Liver (tissue), 9 donors: Measurements from ENCODE around the gene SLC51B. TPM values are rescaled to one million over a fixed set of nuclear protein-coding genes. Genes with fewer than 3 reads are reported as not detected.

Experiments
- DNase-seq: peaks from one replicate; pipeline ENCODE4 v3.0.0-alpha.2; 2017; ENCODE audit warnings: low spot score
- H3K27ac ChIP-seq, 2 donors: one replicate each; pipeline ENCODE4 v1.7.0; 2013; ENCODE audit warnings: inconsistent platforms in 2 of 2, low read length in 2 of 2, control low read depth in 1 of 2, low read depth in 1 of 2, mild to moderate bottlenecking in 1 of 2
- H3K27me3 ChIP-seq, 4 donors: one replicate each; pipeline versions ENCODE4 v1.6.1 to v1.7.0; 2013; ENCODE audit warnings: low read length in 3 of 4, inconsistent platforms in 1 of 4, mild to moderate bottlenecking in 1 of 4, moderate library complexity in 1 of 4; ENCODE audit not compliant: control insufficient read depth in 4 of 4, insufficient read depth in 4 of 4
- H3K36me3 ChIP-seq, 4 donors: one replicate each; pipeline versions ENCODE4 v1.6.1 to v1.7.0; 2013; ENCODE audit warnings: low read length in 3 of 4, mild to moderate bottlenecking in 3 of 4, low read depth in 1 of 4, moderate library complexity in 1 of 4; ENCODE audit not compliant: control insufficient read depth in 4 of 4, insufficient read depth in 3 of 4
- H3K4me1 ChIP-seq, 4 donors: one replicate each; pipeline versions ENCODE4 v1.6.1 to v1.7.0; 2013; ENCODE audit warnings: low read length in 3 of 4, mild to moderate bottlenecking in 3 of 4, moderate library complexity in 1 of 4; ENCODE audit not compliant: control insufficient read depth in 4 of 4, insufficient read depth in 4 of 4
- H3K4me3 ChIP-seq, 3 donors: one replicate each; pipeline versions ENCODE4 v1.6.1 to v1.7.0; 2013; ENCODE audit warnings: low read length in 3 of 3, control low read depth in 1 of 3, low read depth in 1 of 3, mild to moderate bottlenecking in 1 of 3
- H3K9ac ChIP-seq, 2 donors: one replicate each; pipeline ENCODE4 v1.7.0; 2013; ENCODE audit warnings: low read length in 2 of 2, mild to moderate bottlenecking in 2 of 2, moderate library complexity in 2 of 2, control low read depth in 1 of 2, low read depth in 1 of 2
- H3K9me3 ChIP-seq, 4 donors: one replicate each; pipeline versions ENCODE4 v1.6.1 to v1.7.0; 2013; ENCODE audit warnings: low read length in 3 of 4; ENCODE audit not compliant: control insufficient read depth in 4 of 4
- EGR1 ChIP-seq, 2 donors: IDR thresholded peaks; 2 replicates each; pipeline ENCODE4 v1.6.1; 2016 to 2018; ENCODE audit warnings: antibody characterized with exemption in 2 of 2, low read depth in 2 of 2
- FOXA1 ChIP-seq: IDR thresholded peaks from 2 replicates; pipeline ENCODE4 v1.6.1; 2016; ENCODE audit warnings: antibody characterized with exemption
- FOXA2 ChIP-seq: IDR thresholded peaks from 2 replicates; pipeline ENCODE4 v1.6.1; 2016; ENCODE audit warnings: antibody characterized with exemption
- GABPA ChIP-seq, 2 donors: IDR thresholded peaks in 1 of 2; conservative IDR thresholded peaks in 1 of 2; 2 replicates each; pipeline ENCODE4 v1.6.1; 2016; ENCODE audit warnings: antibody characterized with exemption in 2 of 2, mild to moderate bottlenecking in 1 of 2, moderate library complexity in 1 of 2
- HNF4G ChIP-seq: IDR thresholded peaks from 2 replicates; pipeline ENCODE4 v1.6.1; 2016; ENCODE audit warnings: antibody characterized with exemption
- NR2F2 ChIP-seq: IDR thresholded peaks from 2 replicates; pipeline ENCODE4 v1.6.1; 2016; ENCODE audit warnings: antibody characterized with exemption
- RAD21 ChIP-seq, 2 donors: IDR thresholded peaks; 2 replicates each; pipeline ENCODE4 v1.6.1; 2016; ENCODE audit warnings: antibody characterized with exemption in 2 of 2, mild to moderate bottlenecking in 2 of 2
- RXRA ChIP-seq, 2 donors: IDR thresholded peaks; 2 replicates each; pipeline ENCODE4 v1.6.1; 2017 to 2018; ENCODE audit warnings: antibody characterized with exemption in 2 of 2, mild to moderate bottlenecking in 1 of 2
- TAF1 ChIP-seq: conservative IDR thresholded peaks from 2 replicates; pipeline ENCODE4 v1.6.1; 2016; ENCODE audit warnings: antibody characterized with exemption, mild to moderate bottlenecking
- WGBS: extraction: QIAGEN DNeasy Blood & Tissue Kit; methylation state at CpG from one replicate; pipeline ENCODE4 v1.1.7; 2013; 5-methylcytosine and 5-hydroxymethylcytosine counted together
- polyA plus RNA-seq, 2 donors: library from polyadenylated mRNA; stranded (reverse) in 1 of 2; unstranded in 1 of 2; fragments of 200-250 nt in 1 of 2; fragments of >200 nt in 1 of 2; fragmentation: Nextera tagmentation in 1 of 2; extraction: Ambion mirVana in 1 of 2; gene quantifications; one replicate each; pipeline versions ENCODE4 v1.2.1 to v1.2.3, GENCODE V29; 2013 to 2015
- total RNA-seq, 2 donors: library from RNA; depleted of rRNA; stranded (reverse); fragments of >200 nt; gene quantifications; one replicate each; pipeline ENCODE4 v1.2.3, GENCODE V29; 2014
- TF ChIP-seq, protein P1 (sequence below): fragments of 150-350 bp; IDR thresholded peaks from 2 replicates; pipeline ENCODE4 v1.5.1; 2017; ENCODE audit warnings: improper control_type of control experiment, low read depth, low read length; ENCODE audit not compliant: missing input control
- TF ChIP-seq, protein P2 (sequence below): IDR thresholded peaks from 2 replicates; pipeline ENCODE4 v1.6.1; 2016; ENCODE audit warnings: antibody characterized with exemption
- TF ChIP-seq, protein P3 (sequence below): IDR thresholded peaks from 2 replicates; pipeline ENCODE4 v1.6.1; 2016; ENCODE audit warnings: antibody characterized with exemption
- TF ChIP-seq, protein P4 (sequence below): IDR thresholded peaks from 2 replicates; pipeline ENCODE4 v1.6.1; 2016; ENCODE audit warnings: antibody characterized with exemption, mild to moderate bottlenecking
- donor health status: healthy.
- donor health status: healthy.
- donor health status: healthy.
- donor health status: healthy.
- donor health status: healthy.

The SLC51B gene
- total and polyA plus RNA-seq, 4 donors: 0.25 to 2.1 (median 1.1) TPM

DNA sequence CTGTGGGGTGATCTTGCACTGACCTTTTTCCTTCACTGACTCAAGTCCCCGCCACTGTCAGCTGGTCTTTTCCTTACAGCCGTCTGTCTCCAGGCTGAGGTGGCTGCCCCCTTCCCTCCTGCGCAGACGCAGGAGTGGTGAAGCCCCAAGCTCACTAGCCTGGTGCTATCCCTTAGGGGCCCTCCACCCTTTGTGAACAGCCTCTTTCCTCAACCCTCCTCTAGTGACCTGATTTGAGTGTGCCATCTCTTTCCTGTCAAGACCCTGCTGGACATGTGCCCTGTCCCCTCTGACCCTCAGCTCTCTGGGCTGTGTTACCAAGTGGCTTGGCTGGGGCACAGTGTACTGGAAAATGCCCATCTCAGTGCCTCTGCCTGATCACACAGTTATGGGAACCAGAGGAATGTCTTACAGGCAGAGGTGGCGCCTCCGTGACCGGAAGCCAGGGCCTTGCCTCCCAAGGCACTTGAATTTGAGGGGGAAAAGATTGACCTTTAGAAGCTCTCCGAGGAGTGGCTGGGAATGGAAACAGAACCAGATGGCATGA is 40.1 kb downstream of the SLC51B start:
- TF ChIP-seq RAD21 (IDR thresholded peaks at IDR 0.05): no peak
- no peak for TF ChIP-seq HNF4G
- no peak for TF ChIP-seq GABPA (IDR thresholded peaks at IDR 0.05 in 1 of 2, conservative IDR thresholded peaks at IDR 0.05 in 1 of 2)
- TF ChIP-seq, protein P1, sequence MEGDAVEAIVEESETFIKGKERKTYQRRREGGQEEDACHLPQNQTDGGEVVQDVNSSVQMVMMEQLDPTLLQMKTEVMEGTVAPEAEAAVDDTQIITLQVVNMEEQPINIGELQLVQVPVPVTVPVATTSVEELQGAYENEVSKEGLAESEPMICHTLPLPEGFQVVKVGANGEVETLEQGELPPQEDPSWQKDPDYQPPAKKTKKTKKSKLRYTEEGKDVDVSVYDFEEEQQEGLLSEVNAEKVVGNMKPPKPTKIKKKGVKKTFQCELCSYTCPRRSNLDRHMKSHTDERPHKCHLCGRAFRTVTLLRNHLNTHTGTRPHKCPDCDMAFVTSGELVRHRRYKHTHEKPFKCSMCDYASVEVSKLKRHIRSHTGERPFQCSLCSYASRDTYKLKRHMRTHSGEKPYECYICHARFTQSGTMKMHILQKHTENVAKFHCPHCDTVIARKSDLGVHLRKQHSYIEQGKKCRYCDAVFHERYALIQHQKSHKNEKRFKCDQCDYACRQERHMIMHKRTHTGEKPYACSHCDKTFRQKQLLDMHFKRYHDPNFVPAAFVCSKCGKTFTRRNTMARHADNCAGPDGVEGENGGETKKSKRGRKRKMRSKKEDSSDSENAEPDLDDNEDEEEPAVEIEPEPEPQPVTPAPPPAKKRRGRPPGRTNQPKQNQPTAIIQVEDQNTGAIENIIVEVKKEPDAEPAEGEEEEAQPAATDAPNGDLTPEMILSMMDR: no peak
- Histone ChIP-seq H3K4me3 (no peak overlapping the region), H3K27ac (no peak overlapping the region), H3K9ac (no peak overlapping the region), H3K9me3 (no peaks in the 10 kb centered on the region), H3K4me1 (peaks cover 17 to 41% (median 29%) of the 10 kb centered on the region in 4 donors), H3K27me3 (no peaks in the 10 kb centered on the region), H3K36me3 (no peaks in the 10 kb centered on the region)
- WGBS: 84% methylated on average over 8 of the region's 8 CpGs
- no peak for DNase-seq

DNA sequence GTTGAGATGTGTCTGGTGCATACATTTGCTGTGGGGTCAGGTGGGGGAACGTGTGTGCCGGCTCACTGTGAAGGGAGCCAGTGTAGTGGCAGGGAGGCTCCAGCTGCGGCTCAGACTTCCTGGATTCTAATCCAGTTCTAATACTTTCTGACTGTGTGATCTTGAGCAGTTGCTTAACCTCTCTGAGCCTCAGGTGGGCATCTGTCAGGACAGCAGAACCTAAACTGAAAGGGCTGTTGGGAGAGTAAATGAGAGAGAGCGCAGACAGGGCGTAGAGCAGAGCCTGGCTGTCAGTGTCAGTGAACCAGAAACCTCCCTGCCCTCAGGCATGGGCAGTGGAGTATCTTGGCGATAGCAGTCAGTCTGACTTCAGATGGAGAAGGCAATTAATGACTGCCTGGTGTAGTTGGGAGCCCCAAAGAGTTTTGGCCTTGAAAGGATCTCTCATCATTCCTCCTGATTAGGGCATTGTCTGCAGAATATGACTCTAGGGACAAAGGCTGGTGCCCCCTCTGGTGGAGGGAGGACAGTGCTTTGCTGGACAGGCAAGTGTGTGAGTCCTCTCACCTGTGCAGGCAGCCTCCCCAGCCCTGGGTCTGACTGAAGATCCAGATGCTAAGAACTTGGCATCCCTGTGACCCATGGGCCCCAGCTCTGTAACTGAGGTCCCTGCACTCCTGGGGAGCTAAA is 40.9 kb downstream of the SLC51B start:
- 95% methylated on average over 6 of the region's 6 CpGs for WGBS
- Histone ChIP-seq H3K36me3 (no peaks in the 10 kb centered on the region), H3K27ac (no peak overlapping the region), H3K9me3 (no peaks in the 10 kb centered on the region), H3K4me3 (no peak overlapping the region), H3K4me1 (peaks cover 17 to 43% (median 29%) of the 10 kb centered on the region in 4 donors), H3K9ac (no peak overlapping the region), H3K27me3 (no peaks in the 10 kb centered on the region)
- no peak for TF ChIP-seq FOXA2
- TF ChIP-seq, protein P2, sequence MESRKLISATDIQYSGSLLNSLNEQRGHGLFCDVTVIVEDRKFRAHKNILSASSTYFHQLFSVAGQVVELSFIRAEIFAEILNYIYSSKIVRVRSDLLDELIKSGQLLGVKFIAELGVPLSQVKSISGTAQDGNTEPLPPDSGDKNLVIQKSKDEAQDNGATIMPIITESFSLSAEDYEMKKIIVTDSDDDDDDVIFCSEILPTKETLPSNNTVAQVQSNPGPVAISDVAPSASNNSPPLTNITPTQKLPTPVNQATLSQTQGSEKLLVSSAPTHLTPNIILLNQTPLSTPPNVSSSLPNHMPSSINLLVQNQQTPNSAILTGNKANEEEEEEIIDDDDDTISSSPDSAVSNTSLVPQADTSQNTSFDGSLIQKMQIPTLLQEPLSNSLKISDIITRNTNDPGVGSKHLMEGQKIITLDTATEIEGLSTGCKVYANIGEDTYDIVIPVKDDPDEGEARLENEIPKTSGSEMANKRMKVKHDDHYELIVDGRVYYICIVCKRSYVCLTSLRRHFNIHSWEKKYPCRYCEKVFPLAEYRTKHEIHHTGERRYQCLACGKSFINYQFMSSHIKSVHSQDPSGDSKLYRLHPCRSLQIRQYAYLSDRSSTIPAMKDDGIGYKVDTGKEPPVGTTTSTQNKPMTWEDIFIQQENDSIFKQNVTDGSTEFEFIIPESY: no peak
- no peak for TF ChIP-seq FOXA1
- no peak for TF ChIP-seq GABPA (IDR thresholded peaks at IDR 0.05 in 1 of 2, conservative IDR thresholded peaks at IDR 0.05 in 1 of 2)
- TF ChIP-seq, protein P3, sequence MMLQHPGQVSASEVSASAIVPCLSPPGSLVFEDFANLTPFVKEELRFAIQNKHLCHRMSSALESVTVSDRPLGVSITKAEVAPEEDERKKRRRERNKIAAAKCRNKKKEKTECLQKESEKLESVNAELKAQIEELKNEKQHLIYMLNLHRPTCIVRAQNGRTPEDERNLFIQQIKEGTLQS: no peak
- TF ChIP-seq RAD21 (IDR thresholded peaks at IDR 0.05): peak; percentile 39 to 65
- TF ChIP-seq NR2F2: no peak
- TF ChIP-seq HNF4G: no peak
- no peak for TF ChIP-seq RXRA (IDR thresholded peaks at IDR 0.05)
- no peak for TF ChIP-seq TAF1
- TF ChIP-seq EGR1 (IDR thresholded peaks at IDR 0.05; ENCODE audit: low read depth in 2 of 2): no peak
- TF ChIP-seq, protein P1: peak; percentile 35
- TF ChIP-seq, protein P4, sequence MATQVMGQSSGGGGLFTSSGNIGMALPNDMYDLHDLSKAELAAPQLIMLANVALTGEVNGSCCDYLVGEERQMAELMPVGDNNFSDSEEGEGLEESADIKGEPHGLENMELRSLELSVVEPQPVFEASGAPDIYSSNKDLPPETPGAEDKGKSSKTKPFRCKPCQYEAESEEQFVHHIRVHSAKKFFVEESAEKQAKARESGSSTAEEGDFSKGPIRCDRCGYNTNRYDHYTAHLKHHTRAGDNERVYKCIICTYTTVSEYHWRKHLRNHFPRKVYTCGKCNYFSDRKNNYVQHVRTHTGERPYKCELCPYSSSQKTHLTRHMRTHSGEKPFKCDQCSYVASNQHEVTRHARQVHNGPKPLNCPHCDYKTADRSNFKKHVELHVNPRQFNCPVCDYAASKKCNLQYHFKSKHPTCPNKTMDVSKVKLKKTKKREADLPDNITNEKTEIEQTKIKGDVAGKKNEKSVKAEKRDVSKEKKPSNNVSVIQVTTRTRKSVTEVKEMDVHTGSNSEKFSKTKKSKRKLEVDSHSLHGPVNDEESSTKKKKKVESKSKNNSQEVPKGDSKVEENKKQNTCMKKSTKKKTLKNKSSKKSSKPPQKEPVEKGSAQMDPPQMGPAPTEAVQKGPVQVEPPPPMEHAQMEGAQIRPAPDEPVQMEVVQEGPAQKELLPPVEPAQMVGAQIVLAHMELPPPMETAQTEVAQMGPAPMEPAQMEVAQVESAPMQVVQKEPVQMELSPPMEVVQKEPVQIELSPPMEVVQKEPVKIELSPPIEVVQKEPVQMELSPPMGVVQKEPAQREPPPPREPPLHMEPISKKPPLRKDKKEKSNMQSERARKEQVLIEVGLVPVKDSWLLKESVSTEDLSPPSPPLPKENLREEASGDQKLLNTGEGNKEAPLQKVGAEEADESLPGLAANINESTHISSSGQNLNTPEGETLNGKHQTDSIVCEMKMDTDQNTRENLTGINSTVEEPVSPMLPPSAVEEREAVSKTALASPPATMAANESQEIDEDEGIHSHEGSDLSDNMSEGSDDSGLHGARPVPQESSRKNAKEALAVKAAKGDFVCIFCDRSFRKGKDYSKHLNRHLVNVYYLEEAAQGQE: no peak
- peak; percentile 49 for DNase-seq
